DMS79 treated with DMSO at 0.1 percent for 48 hours (cell line): ENCODE results near the gene TBX21.
A peak's percentile ranks its signal among the peaks of the same experiment; 100 is the strongest.

Source experiments
- DNase-seq: peaks from one replicate; lab custom pipeline; 2025; lab: John Stamatoyannopoulos, UW

Gene TBX21

GRCh38 chr17:47733047-47733673 lies at the start of gene TBX21:
TBX21 (plus strand) TSS chr17:47733236; CDS start chr17:47733455, 219 bp downstream.
- peak; percentile 37 for DNase-seq

GRCh38 chr17:47684025-47684424 lies 49.0 kb upstream of the TBX21 start:
- DNase-seq = no peak

GRCh38 chr17:47684535-47685193 lies 48.4 kb upstream of the TBX21 start:
- DNase-seq = no peak

- DNase-seq = no peak
Observed at GRCh38 chr17:47685556-47686275, 47.3 kb upstream of the TBX21 start.

GRCh38 chr17:47686276-47686635 lies 46.8 kb upstream of the TBX21 start:
- DNase-seq = no peak

GRCh38 chr17:47686664-47687327 lies 46.2 kb upstream of the TBX21 start:
- no peak for DNase-seq

- DNase-seq = no peak
Observed at GRCh38 chr17:47687328-47687690, 45.7 kb upstream of the TBX21 start.

GRCh38 chr17:47687748-47688147 lies 45.3 kb upstream of the TBX21 start:
- DNase-seq = no peak

- DNase-seq = no peak
Observed at GRCh38 chr17:47690121-47690520, 42.9 kb upstream of the TBX21 start.

- no peak for DNase-seq
Observed at GRCh38 chr17:47692137-47692894, 40.7 kb upstream of the TBX21 start.

GRCh38 chr17:47692895-47693730 lies 39.9 kb upstream of the TBX21 start:
- no peak for DNase-seq

GRCh38 chr17:47693731-47694580 lies 39.1 kb upstream of the TBX21 start, which contains the start of gene TBKBP1:
TBKBP1 (plus strand) TSS chr17:47694161; CDS start chr17:47696113, 1,952 bp downstream.
- peak; percentile 15 for DNase-seq

- DNase-seq = no peak
Observed at GRCh38 chr17:47694581-47695428, 38.2 kb upstream of the TBX21 start.

GRCh38 chr17:47695429-47696376 lies 37.3 kb upstream of the TBX21 start:
- DNase-seq = no peak

GRCh38 chr17:47696717-47697642 lies 36.1 kb upstream of the TBX21 start:
- no peak for DNase-seq

- no peak for DNase-seq
Observed at GRCh38 chr17:47697906-47698711, 34.9 kb upstream of the TBX21 start.
